Liver (tissue), 3 donors: ENCODE data around the gene SGSH.

Experiments
- CTCF ChIP-seq: fragments of 150-350 bp; IDR thresholded peaks from 2 replicates; pipeline ENCODE4 v1.5.1; 2017; ENCODE audit warnings: improper control_type of control experiment, low read depth, low read length; ENCODE audit not compliant: missing input control
- REST ChIP-seq: IDR thresholded peaks from 2 replicates; pipeline ENCODE4 v1.6.1; 2016; ENCODE audit warnings: antibody characterized with exemption, mild to moderate bottlenecking
- TF ChIP-seq, protein P1 (sequence below): IDR thresholded peaks from 2 replicates; pipeline ENCODE4 v1.6.1; 2016; ENCODE audit warnings: antibody characterized with exemption
- donor health status: healthy.
- donor health status: healthy.

DNA sequence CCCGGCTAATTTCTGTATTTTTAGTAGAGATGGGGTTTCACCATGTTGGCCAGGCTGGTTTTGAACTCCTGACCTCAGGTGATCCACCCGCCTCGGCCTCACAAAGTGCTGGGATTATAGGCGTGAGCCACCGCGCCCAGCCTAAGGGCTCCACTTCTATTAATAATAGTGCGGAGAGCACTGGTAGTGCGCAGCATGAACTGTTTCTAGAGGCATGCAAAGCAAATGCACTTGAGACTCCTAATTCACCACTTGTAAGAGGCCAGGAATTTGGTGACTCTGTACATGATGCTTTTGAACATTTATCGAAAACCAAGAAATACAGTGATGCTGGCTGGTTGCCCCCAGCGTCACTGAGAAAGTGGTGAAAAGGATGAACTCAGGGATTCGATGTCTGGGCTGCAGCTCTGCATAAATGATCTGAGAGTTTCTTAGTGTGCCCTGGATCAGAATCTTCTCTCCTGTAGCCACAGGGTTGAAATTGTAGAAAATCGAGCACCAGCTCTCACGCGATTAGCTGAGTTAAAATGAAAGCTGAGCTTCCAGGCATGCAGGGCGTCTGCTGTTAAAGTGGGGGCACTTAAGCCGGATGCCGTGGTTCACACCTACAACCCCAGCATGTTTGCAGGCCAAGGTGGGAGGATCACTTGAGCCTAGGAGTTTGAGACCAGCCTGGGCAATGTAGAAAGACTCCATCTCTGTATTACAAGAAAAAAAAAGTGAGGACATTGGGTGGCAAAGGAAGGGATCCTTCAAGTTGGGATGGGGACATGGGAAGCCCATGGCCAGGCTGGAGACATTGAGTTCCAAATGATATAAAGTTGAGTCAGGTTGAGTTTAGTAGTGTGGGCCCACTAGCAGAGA lies 45.3 kb upstream of the SGSH start:
- TF ChIP-seq CTCF (no peak), REST (no peak)
- TF ChIP-seq, protein P1, sequence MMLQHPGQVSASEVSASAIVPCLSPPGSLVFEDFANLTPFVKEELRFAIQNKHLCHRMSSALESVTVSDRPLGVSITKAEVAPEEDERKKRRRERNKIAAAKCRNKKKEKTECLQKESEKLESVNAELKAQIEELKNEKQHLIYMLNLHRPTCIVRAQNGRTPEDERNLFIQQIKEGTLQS, result no peak
